ENCODE data around the gene CLCN1.

DNA sequence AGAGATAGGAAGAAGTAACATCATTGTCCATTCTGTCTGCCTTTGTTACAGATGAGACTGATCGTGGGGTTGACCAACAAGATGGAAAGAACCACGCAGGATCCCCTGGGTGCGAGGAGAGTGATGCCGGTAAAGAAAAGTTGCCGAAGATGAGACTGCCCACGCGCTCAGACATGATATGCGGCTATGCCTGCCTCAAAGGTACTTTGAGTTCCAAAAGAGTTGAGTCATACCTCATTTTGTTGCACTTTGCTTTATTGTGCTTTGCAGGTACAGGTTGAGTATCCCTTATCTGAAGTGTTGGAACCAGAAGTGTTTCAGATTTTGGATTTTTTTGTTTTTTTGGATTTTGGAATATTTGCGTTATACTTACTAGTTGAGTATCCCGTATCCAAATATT lies 12.2 kb upstream of the CLCN1 start:
- TF ChIP-seq, protein P1, sequence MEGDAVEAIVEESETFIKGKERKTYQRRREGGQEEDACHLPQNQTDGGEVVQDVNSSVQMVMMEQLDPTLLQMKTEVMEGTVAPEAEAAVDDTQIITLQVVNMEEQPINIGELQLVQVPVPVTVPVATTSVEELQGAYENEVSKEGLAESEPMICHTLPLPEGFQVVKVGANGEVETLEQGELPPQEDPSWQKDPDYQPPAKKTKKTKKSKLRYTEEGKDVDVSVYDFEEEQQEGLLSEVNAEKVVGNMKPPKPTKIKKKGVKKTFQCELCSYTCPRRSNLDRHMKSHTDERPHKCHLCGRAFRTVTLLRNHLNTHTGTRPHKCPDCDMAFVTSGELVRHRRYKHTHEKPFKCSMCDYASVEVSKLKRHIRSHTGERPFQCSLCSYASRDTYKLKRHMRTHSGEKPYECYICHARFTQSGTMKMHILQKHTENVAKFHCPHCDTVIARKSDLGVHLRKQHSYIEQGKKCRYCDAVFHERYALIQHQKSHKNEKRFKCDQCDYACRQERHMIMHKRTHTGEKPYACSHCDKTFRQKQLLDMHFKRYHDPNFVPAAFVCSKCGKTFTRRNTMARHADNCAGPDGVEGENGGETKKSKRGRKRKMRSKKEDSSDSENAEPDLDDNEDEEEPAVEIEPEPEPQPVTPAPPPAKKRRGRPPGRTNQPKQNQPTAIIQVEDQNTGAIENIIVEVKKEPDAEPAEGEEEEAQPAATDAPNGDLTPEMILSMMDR (IDR thresholded peaks at IDR 0.05; ENCODE audit: extremely low read depth in 1 of 2, insufficient read depth in 1 of 2, low read depth in 1 of 2, low read length in 2 of 2), result no peak
- TF ChIP-seq POLR2AphosphoS5 (IDR thresholded peaks at IDR 0.05; ENCODE audit: insufficient read depth, low read depth, low read length) (no peak), EZH2 (IDR thresholded peaks at IDR 0.05; ENCODE audit: borderline replicate concordance, low read depth, low read length, severe bottlenecking) (no peak)
